ENCODE data around the gene TMCC1.

- TF ChIP-seq EZH2 (IDR thresholded peaks at IDR 0.05; ENCODE audit: borderline replicate concordance, low read depth, low read length, severe bottlenecking) (no peak), FOS (IDR thresholded peaks at IDR 0.05; ENCODE audit: borderline replicate concordance, insufficient read depth, low read length) (no peak)
Measured at GRCh38 chr3:129732200-129732876, 161.2 kb downstream of the TMCC1 start.
